Thyroid gland (tissue), 4 donors: ENCODE results near the gene CLK3. TPM values are rescaled to one million over a fixed set of nuclear protein-coding genes. Genes with fewer than 3 reads are reported as not detected.

Source experiments
- DNase-seq, 2 donors: peaks; one replicate each; pipeline ENCODE4 v3.0.0-alpha.2; 2019
- H3K27ac ChIP-seq, 3 donors: fragments of 200-600 bp; sonication (generic); 1 replicate in 2 of 3; 2 replicates in 1 of 3; pipeline ENCODE4 v1.5.1; 2016 to 2019; ENCODE audit warnings: mild to moderate bottlenecking in 1 of 3, moderate library complexity in 1 of 3
- H3K27me3 ChIP-seq: fragments of 200-600 bp; sonication (generic); one replicate; pipeline ENCODE4 v1.5.1; 2019
- H3K36me3 ChIP-seq, 2 donors: fragments of 200-600 bp; sonication (generic); one replicate each; pipeline ENCODE4 v1.5.1; 2016 to 2019
- H3K4me1 ChIP-seq, 2 donors: fragments of 200-600 bp; sonication (generic); one replicate each; pipeline ENCODE4 v1.5.1; 2017 to 2019
- H3K4me3 ChIP-seq, 3 donors: fragments of 200-600 bp; sonication (generic); replicated peaks in 1 of 3; 1 replicate in 2 of 3; 2 replicates in 1 of 3; pipeline ENCODE4 v1.5.1; 2016; ENCODE audit warnings: mild to moderate bottlenecking in 1 of 3
- H3K9me3 ChIP-seq: fragments of 200-600 bp; sonication (generic); one replicate; pipeline ENCODE4 v1.5.1; 2017
- CTCF ChIP-seq, 6 experiments: fragments of 200-600 bp in 3 of 6; fragments of 450-650 bp in 3 of 6; sonication (generic) in 3 of 6; IDR thresholded peaks; one replicate each; pipeline ENCODE4 v1.5.1; 2016 to 2019; ENCODE audit warnings: antibody characterized with exemption in 6 of 6, mild to moderate bottlenecking in 2 of 6, inconsistent platforms in 1 of 6, moderate library complexity in 1 of 6
- POLR2A ChIP-seq, 2 donors: fragments of 450-650 bp; IDR thresholded peaks; one replicate each; pipeline ENCODE4 v1.6.1; 2017; ENCODE audit warnings: antibody characterized with exemption in 2 of 2, mild to moderate bottlenecking in 2 of 2, moderate library complexity in 1 of 2
- WGBS, 2 donors: methylation state at CpG; one replicate each; pipeline ENCODE4 v1.1.5; 2017; 5-methylcytosine and 5-hydroxymethylcytosine counted together
- intact Hi-C: fragments of 100-400 bp; cut with DNase I; formaldehyde crosslinking; loops from one replicate; pipeline ENCODE4 v1.15.1; 2023
- total RNA-seq, 4 donors: library from RNA; depleted of rRNA; stranded (reverse); fragments of >200 nt; gene quantifications; one replicate each; pipeline ENCODE4 v1.2.3, GENCODE V29; 2016

Gene CLK3
- total RNA-seq, 4 donors from 2014 or later, result 91.9 to 156 (median 120) TPM

GRCh38 chr15:74578496-74578994 lies 37.1 kb upstream of the CLK3 start:
- H3K4me1 ChIP-seq, result no peaks in the 10 kb centered on the region
- no peak overlapping the region for H3K27ac ChIP-seq
- H3K27me3 ChIP-seq, result no peaks in the 10 kb centered on the region
- TF ChIP-seq POLR2A (IDR thresholded peaks at IDR 0.05) (no peak), CTCF (IDR thresholded peaks at IDR 0.05) (no peak)
- intact Hi-C loops, result no loop called here
- 97% methylated on average over 3 of the region's 3 CpGs for WGBS, 2 donors
- DNase-seq, result no peak
- no peak overlapping the region for H3K4me3 ChIP-seq
- H3K9me3 ChIP-seq, result no peaks in the 10 kb centered on the region
- H3K36me3 ChIP-seq, result peaks cover 8 to 12% of the 10 kb centered on the region in 2 donors

- 95 to 97% methylated on average over 9 of the region's 9 CpGs for WGBS, 2 donors
- H3K36me3 ChIP-seq, result peaks cover 4 to 8% of the 10 kb centered on the region in 2 donors
- intact Hi-C loops, result no loop called here
Measured at GRCh38 chr15:74579001-74579400, 36.6 kb upstream of the CLK3 start.

GRCh38 chr15:74580538-74581350 lies 34.9 kb upstream of the CLK3 start:
- Histone ChIP-seq H3K9me3 (no peaks in the 10 kb centered on the region), H3K36me3 (peaks cover 0 to under 1% of the 10 kb centered on the region in 2 donors), H3K27me3 (no peaks in the 10 kb centered on the region), H3K27ac (no peak overlapping the region), H3K4me3 (no peak overlapping the region), H3K4me1 (peaks cover 0 to 7% of the 10 kb centered on the region in 2 donors)
- no peak for TF ChIP-seq POLR2A (IDR thresholded peaks at IDR 0.05)
- no peak for TF ChIP-seq CTCF (IDR thresholded peaks at IDR 0.05)
- intact Hi-C loops, result no loop called here
- no peak for DNase-seq
- WGBS, 2 donors, result 96 to 99% methylated on average over 7 of the region's 7 CpGs

More at GRCh38 chr15:74579001-74579400, 36.6 kb upstream of the CLK3 start:
- no peak for DNase-seq
- Histone ChIP-seq H3K27me3 (no peaks in the 10 kb centered on the region), H3K27ac (no peak overlapping the region), H3K4me3 (no peak overlapping the region), H3K9me3 (no peaks in the 10 kb centered on the region), H3K4me1 (no peaks in the 10 kb centered on the region)
- TF ChIP-seq POLR2A (IDR thresholded peaks at IDR 0.05), result no peak
- no peak for TF ChIP-seq CTCF (IDR thresholded peaks at IDR 0.05)

GRCh38 chr15:74584204-74584603 lies 31.4 kb upstream of the CLK3 start:
- Histone ChIP-seq H3K4me3 (no peak overlapping the region), H3K9me3 (no peaks in the 10 kb centered on the region), H3K27ac (no peak overlapping the region), H3K4me1 (peaks cover 0 to 7% of the 10 kb centered on the region in 2 donors), H3K36me3 (no peaks in the 10 kb centered on the region), H3K27me3 (no peaks in the 10 kb centered on the region)
- WGBS, 2 donors, result 80 to 92% methylated on average over 2 of the region's 2 CpGs
- TF ChIP-seq CTCF (IDR thresholded peaks at IDR 0.05), result no peak
- DNase-seq, result no peak
- intact Hi-C loops, result no loop called here

GRCh38 chr15:74584779-74585178 lies 30.9 kb upstream of the CLK3 start:
- Histone ChIP-seq H3K9me3 (no peaks in the 10 kb centered on the region), H3K27me3 (no peaks in the 10 kb centered on the region), H3K27ac (no peak overlapping the region), H3K4me1 (peaks cover 0 to 7% of the 10 kb centered on the region in 2 donors), H3K36me3 (no peaks in the 10 kb centered on the region), H3K4me3 (no peak overlapping the region)
- DNase-seq, result no peak
- intact Hi-C loops, result no loop called here
- TF ChIP-seq POLR2A (IDR thresholded peaks at IDR 0.05), result no peak
- no peak for TF ChIP-seq CTCF (IDR thresholded peaks at IDR 0.05)
- WGBS, 2 donors, result 69 to 76% methylated on average over 3 to 4 of the region's 4 CpGs
